B cell (primary cell): ENCODE results near the gene HTR3A. TPM values are rescaled to one million over a fixed set of nuclear protein-coding genes. Genes with fewer than 3 reads are reported as not detected.

Experiments used
- ATAC-seq: fragments of 200-7000 bp; cut with Tn5 transposase; one replicate; pipeline ENCODE4 v1.10.0; 2021; ENCODE audit warnings: low read depth, mild to moderate bottlenecking, moderate number of reproducible peaks, moderate library complexity
- CTCF ChIA-PET: fragments of 350-600 bp; sonication (Branson Sonifier 250); formaldehyde crosslinking; loops from one replicate; lab custom pipeline; 2021; ENCODE audit warnings: antibody characterized with exemption, inconsistent platforms; lab: Charles Lee
- POLR2A ChIA-PET: fragments of 350-600 bp; sonication (Branson Sonifier 250); formaldehyde crosslinking; loops from one replicate; lab custom pipeline; 2021; ENCODE audit warnings: antibody characterized with exemption; lab: Charles Lee
- DNase-seq: peaks from one replicate; pipeline ENCODE4 v3.0.0; 2013
- H2AFZ ChIP-seq: 2 replicates; pipeline ENCODE4 v1.6.1; 2012; ENCODE audit warnings: mild to moderate bottlenecking, low read depth, low read length; ENCODE audit not compliant: insufficient read depth, poor library complexity, severe bottlenecking
- H3K27ac ChIP-seq, 2 donors: 1 replicate in 1 of 2; 2 replicates in 1 of 2; pipeline ENCODE4 v1.5.1; 2012 to 2013; ENCODE audit warnings: low read length in 2 of 2, mild to moderate bottlenecking in 2 of 2, moderate library complexity in 1 of 2
- H3K27me3 ChIP-seq, 4 experiments: fragments of 200-600 bp in 1 of 4; sonication (generic) in 1 of 4; replicated peaks in 1 of 4; 1 replicate in 2 of 4; 2 replicates in 2 of 4; pipeline versions ENCODE4 v1.6.1 to v1.7.0; 2013 to 2016; ENCODE audit warnings: low read length in 3 of 4, mild to moderate bottlenecking in 2 of 4, mixed read lengths in 1 of 4, moderate library complexity in 1 of 4; ENCODE audit not compliant: insufficient read depth in 4 of 4, control insufficient read depth in 3 of 4; ENCODE audit errors: control extremely low read depth in 1 of 4
- H3K36me3 ChIP-seq, 2 experiments: replicated peaks in 1 of 2; 1 replicate in 1 of 2; 2 replicates in 1 of 2; pipeline versions ENCODE4 v1.6.1 to v1.7.1; 2013; ENCODE audit warnings: low read length in 1 of 2; ENCODE audit not compliant: insufficient read depth in 2 of 2, control insufficient read depth in 1 of 2; ENCODE audit errors: control extremely low read depth in 1 of 2, extremely low read depth in 1 of 2
- H3K4me1 ChIP-seq, 2 donors: fragments of 200-600 bp in 1 of 2; sonication (generic) in 1 of 2; 1 replicate in 1 of 2; 2 replicates in 1 of 2; pipeline versions ENCODE4 v1.5.1 to v1.6.1; 2013 to 2017; ENCODE audit warnings: low read length in 2 of 2; ENCODE audit not compliant: control insufficient read depth in 2 of 2, insufficient read depth in 2 of 2
- H3K4me2 ChIP-seq: replicated peaks from 2 replicates; pipeline ENCODE3; 2012; ENCODE audit warnings: mild to moderate bottlenecking, low read depth, low read length; ENCODE audit not compliant: poor library complexity, severe bottlenecking
- H3K4me3 ChIP-seq, 5 experiments: fragments of 200-600 bp in 1 of 5; sonication (generic) in 1 of 5; 1 replicate in 3 of 5; 2 replicates in 2 of 5; pipeline versions ENCODE4 v1.5.1 to v1.7.0; 2011 to 2016; ENCODE audit warnings: low read length in 4 of 5, mild to moderate bottlenecking in 4 of 5, low read depth in 2 of 5, control low read depth in 1 of 5, moderate library complexity in 1 of 5; ENCODE audit not compliant: insufficient read depth in 1 of 5; ENCODE audit errors: control extremely low read depth in 1 of 5, extremely low read depth in 1 of 5
- H3K79me2 ChIP-seq: fragments of 200-600 bp; sonication (generic); one replicate; pipeline ENCODE4 v1.6.0; 2016; ENCODE audit warnings: low read length; ENCODE audit not compliant: control insufficient read depth, insufficient read depth
- H3K9ac ChIP-seq: fragments of 200-600 bp; sonication (generic); 2 replicates; pipeline ENCODE4 v1.6.1; 2017; ENCODE audit warnings: mild to moderate bottlenecking, low read length, moderate library complexity
- H3K9me3 ChIP-seq, 3 donors: one replicate each; pipeline versions ENCODE4 v1.6.1 to v1.7.1; 2013; ENCODE audit warnings: low read length in 2 of 3; ENCODE audit not compliant: control insufficient read depth in 2 of 3, insufficient read depth in 1 of 3; ENCODE audit errors: control extremely low read depth in 1 of 3
- H4K20me1 ChIP-seq: 2 replicates; pipeline ENCODE4 v1.6.0; 2012; ENCODE audit warnings: mild to moderate bottlenecking, low read length; ENCODE audit not compliant: insufficient read depth, control insufficient read depth, poor library complexity, severe bottlenecking
- H3K27ac Mint-ChIP-seq: one replicate; pipeline ENCODE4 v1.8.0; 2021; ENCODE audit warnings: mixed read lengths
- H3K27me3 Mint-ChIP-seq: one replicate; pipeline ENCODE4 v1.8.0; 2021; ENCODE audit warnings: mixed read lengths
- H3K4me1 Mint-ChIP-seq: one replicate; pipeline ENCODE4 v1.8.0; 2021; ENCODE audit warnings: mixed read lengths
- H3K4me3 Mint-ChIP-seq: one replicate; pipeline ENCODE4 v1.8.0; 2021; ENCODE audit warnings: mixed read lengths
- H3K9me3 Mint-ChIP-seq: one replicate; pipeline ENCODE4 v1.8.0; 2022; ENCODE audit warnings: mixed read lengths; ENCODE audit not compliant: insufficient read depth
- CTCF ChIP-seq: fragments of 200-600 bp; IDR thresholded peaks from one replicate; pipeline ENCODE4 v1.8.0; 2022; ENCODE audit warnings: antibody characterized with exemption, mild to moderate bottlenecking
- EZH2 ChIP-seq: IDR thresholded peaks from 2 replicates; pipeline ENCODE4 v1.6.1; 2012; ENCODE audit warnings: borderline replicate concordance, low read depth, mild to moderate bottlenecking, moderate library complexity, low read length; ENCODE audit not compliant: insufficient read depth, poor library complexity, severe bottlenecking
- WGBS: methylation state at CpG from one replicate; pipeline ENCODE4 v1.1.5; 2013; ENCODE audit warnings: missing lambda C conversion rate; ENCODE audit not compliant: insufficient coverage; 5-methylcytosine and 5-hydroxymethylcytosine counted together
- intact Hi-C: fragments of 100-400 bp; cut with micrococcal nuclease; formaldehyde crosslinking; loops from one replicate; pipeline ENCODE4 v1.10.0; 2022
- polyA plus RNA-seq: library from polyadenylated mRNA; depleted of rRNA; stranded (reverse); fragments of >200 nt; gene quantifications from 2 replicates; pipeline ENCODE4 v1.2.3, GENCODE V29; 2012
- total RNA-seq, 2 donors: library from RNA; stranded (reverse); fragments of 120-200 nt in 1 of 2; gene quantifications; 1 replicate in 1 of 2; 2 replicates in 1 of 2; pipeline versions ENCODE4 v1.2.3 to v1.2.4, GENCODE V29; 2013 to 2022

Gene HTR3A
- total and polyA plus RNA-seq, 2 donors (not counting 1 experiment from before 2014, with no cell fraction given) = 8.1 to 16.1 TPM

DNA sequence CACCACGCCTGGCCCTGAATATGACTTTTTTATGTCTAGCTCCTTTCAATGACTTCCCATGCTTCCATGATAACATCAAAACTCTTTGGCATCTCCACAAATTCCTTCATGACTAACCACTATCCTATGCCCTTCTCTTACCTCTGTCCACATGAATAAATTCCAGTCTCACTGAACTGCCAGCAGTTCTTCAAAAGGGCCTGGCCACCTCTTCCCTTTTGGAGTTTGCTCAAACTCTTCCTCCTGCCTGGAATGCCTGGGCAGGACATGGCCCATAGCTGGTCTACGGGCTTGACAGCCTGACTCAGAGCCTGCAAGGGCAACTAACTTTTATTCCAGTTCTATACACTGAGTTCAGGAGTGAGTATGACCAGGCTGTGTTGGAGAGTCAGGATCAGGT is 42.8 kb downstream of the HTR3A start:
- ChIA-PET POLR2A (no interaction called here), CTCF (interaction anchor here (3.7 kb wide), 1 partner anchor 244 kb away, joined by 17 read pairs; no protein-coding TSS in a partner anchor)
- no peaks in the 10 kb centered on the region for H3K4me1 ChIP-seq
- 92% methylated on average over 1 of the region's 2 CpGs for WGBS
- no peaks in the 10 kb centered on the region for H4K20me1 ChIP-seq
- no peak overlapping the region for H3K9ac ChIP-seq
- H3K9me3 ChIP-seq = no peaks in the 10 kb centered on the region
- no peaks in the 10 kb centered on the region for H3K4me1 Mint-ChIP-seq
- ATAC-seq (no peak), DNase-seq (no peak)
- no peaks in the 10 kb centered on the region for H3K36me3 ChIP-seq
- H3K27me3 Mint-ChIP-seq = peaks cover 4% of the 10 kb centered on the region
- no peak overlapping the region for H3K4me2 ChIP-seq
- H2AFZ ChIP-seq = no peak overlapping the region
- peaks cover 0 to 2% (median 0%) of the 10 kb centered on the region in 4 experiments for H3K27me3 ChIP-seq
- H3K4me3 Mint-ChIP-seq = no peak overlapping the region
- H3K9me3 Mint-ChIP-seq = no peaks in the 10 kb centered on the region
- H3K79me2 ChIP-seq = no peaks in the 10 kb centered on the region
- no peak overlapping the region for H3K27ac ChIP-seq
- H3K4me3 ChIP-seq = no peak overlapping the region
- intact Hi-C loops = no loop called here
- TF ChIP-seq EZH2 = no peak
- TF ChIP-seq CTCF = no peak
- no peak overlapping the region for H3K27ac Mint-ChIP-seq

DNA sequence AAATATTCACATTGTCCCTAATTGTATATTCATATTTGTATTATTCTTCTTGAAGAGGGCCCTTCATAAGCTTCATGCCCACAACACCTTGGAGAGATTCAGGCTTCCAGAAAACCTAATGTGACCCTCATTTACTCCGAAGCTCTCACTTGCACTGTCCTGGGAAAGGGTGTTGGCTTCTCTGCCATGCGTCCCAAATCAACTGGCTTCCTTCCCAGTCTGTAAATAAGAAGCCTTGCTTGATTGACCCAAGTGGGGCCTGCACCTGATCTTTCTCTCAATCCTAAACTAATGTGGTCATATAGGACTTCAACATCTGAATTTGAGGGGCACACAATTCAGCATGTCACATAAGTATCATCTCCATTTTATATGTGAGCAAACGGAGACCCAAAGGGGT is 44.1 kb downstream of the HTR3A start:
- DNase-seq (no peak), ATAC-seq (no peak)
- Histone ChIP-seq H3K27ac (no peak overlapping the region), H3K9me3 (no peaks in the 10 kb centered on the region), H3K9ac (no peak overlapping the region), H4K20me1 (no peaks in the 10 kb centered on the region), H3K36me3 (no peaks in the 10 kb centered on the region), H2AFZ (no peak overlapping the region), H3K27me3 (no peaks in the 10 kb centered on the region), H3K79me2 (no peaks in the 10 kb centered on the region), H3K4me3 (no peak overlapping the region), H3K4me2 (no peak overlapping the region), H3K4me1 (no peaks in the 10 kb centered on the region)
- Mint-ChIP-seq H3K9me3 (no peaks in the 10 kb centered on the region), H3K27ac (no peak overlapping the region), H3K27me3 (peaks cover 3% of the 10 kb centered on the region), H3K4me3 (no peak overlapping the region), H3K4me1 (no peaks in the 10 kb centered on the region)
- WGBS = 100% methylated on average over 3 of the region's 3 CpGs
- TF ChIP-seq CTCF = no peak
- TF ChIP-seq EZH2 = no peak
- ChIA-PET POLR2A (no interaction called here), CTCF (interaction anchor here (0.9 kb wide), 2 partner anchors 9 to 244 kb away, joined by 3 read pairs; no protein-coding TSS in a partner anchor)
- intact Hi-C loops = no loop called here
